ENCODE results near the gene LMCD1. TPM values are rescaled to one million over a fixed set of nuclear protein-coding genes. Genes with fewer than 3 reads are reported as not detected.

Gene LMCD1
- total and polyA plus RNA-seq, 2 of the 4 experiments (the other 2 are of a cell fraction), result 50.0 to 53.8 TPM

GRCh38 chr3:8460815-8461456 is 40.7 kb upstream of the LMCD1 start:
- H3K18ac ChIP-seq (ENCODE audit: low read depth, low read length), result peak overlapping the region; percentile 88; the same call in 1 of the 2 replicates
- H3K23ac ChIP-seq (ENCODE audit: low read depth, low read length), result peak overlapping the region; percentile 51; the same call in 1 of the 2 replicates
- no peaks in the 10 kb centered on the region for H3K36me3 ChIP-seq (ENCODE audit: control insufficient read depth, insufficient read depth, low read length)
- peak; percentile 72 for DNase-seq
- no TSS peak for BruUV-seq (replicated peaks)
- peak overlapping the region; percentile 90 for H2BK20ac ChIP-seq (ENCODE audit: low read depth, low read length)
- H3K9me1 ChIP-seq (ENCODE audit: insufficient read depth, low read length), result peaks cover 14% of the 10 kb centered on the region
- peak overlapping the region; percentile 48 for H3K14ac ChIP-seq (replicated peaks; ENCODE audit: low read depth, low read length)
- H3K27ac ChIP-seq (ENCODE audit: insufficient read depth, low read length), result peak overlapping the region; percentile 60; the same call in 1 of the 2 replicates
- no peak overlapping the region for H3K9ac ChIP-seq (ENCODE audit: low read depth, low read length)
- peak overlapping the region; percentile 80; the same call in 2 of the 3 replicates for H2BK15ac ChIP-seq (ENCODE audit: low read depth, low read length)
- H2AK9ac ChIP-seq (replicated peaks; ENCODE audit: low read depth, low read length, poor library complexity), result no peak overlapping the region
- no peaks in the 10 kb centered on the region; a peak in 1 of 4 replicates for H3K79me1 ChIP-seq (ENCODE audit: low read depth in 1 of 2, low read length in 2 of 2)
- peak overlapping the region; percentile 54 for H3K4ac ChIP-seq (ENCODE audit: low read depth, low read length)
- ChIA-PET POLR2A (ENCODE audit: unreplicated experiment) (no interaction called here), CTCF (no interaction called here)
- H2BK5ac ChIP-seq (ENCODE audit: low read depth, low read length, poor library complexity, severe bottlenecking), result peak overlapping the region; percentile 80
- no peak overlapping the region for H3K4me2 ChIP-seq (ENCODE audit: low read depth, low read length)
- no peak overlapping the region for H3K4me3 ChIP-seq (ENCODE audit: insufficient read depth, low read depth, low read length)
- intact Hi-C loops (cut with micrococcal nuclease), result no loop called here
- 0 out of 2 replicates have a peak overlapping the region, but pooled peaks have one; percentile 4 for H3K56ac ChIP-seq (ENCODE audit: extremely low read depth, insufficient read depth, low read length)
- WGBS, 2 experiments (ENCODE audit: extremely low coverage in 2 of 2, insufficient read length in 1 of 2), result no CpG with 5 or more reads among the region's 3 CpGs
- H4K91ac ChIP-seq (ENCODE audit: insufficient read depth, low read depth, low read length), result peak overlapping the region; percentile 79; the same call in 1 of the 2 replicates
- H2AFZ ChIP-seq (replicated peaks; ENCODE audit: low read length, poor library complexity), result no peak overlapping the region
- peak; percentile 60 for ATAC-seq (ENCODE audit: low read depth)
- no peaks in the 10 kb centered on the region for H3K27me3 ChIP-seq (ENCODE audit: control insufficient read depth, insufficient read depth, low read length)
- H4K20me1 ChIP-seq (ENCODE audit: insufficient read depth, low read length), result no peaks in the 10 kb centered on the region
- H2AK5ac ChIP-seq (ENCODE audit: low read depth, low read length), result peak overlapping the region; percentile 10; the same call in 1 of the 2 replicates
- peak overlapping the region; percentile 74 for H2BK120ac ChIP-seq (ENCODE audit: low read depth, low read length)
- in situ Hi-C loops (cut with MboI; ENCODE audit: low sequenced_read_pairs), result loop anchor here (25.0 kb wide), 1 partner anchor 876 kb away; no protein-coding TSS in a partner anchor
- dilution Hi-C loops (cut with HindIII; ENCODE audit: low sequenced_read_pairs, unreplicated experiment), result no loop called here
- peaks cover 24% of the 10 kb centered on the region for H3K4me1 ChIP-seq (ENCODE audit: control insufficient read depth, insufficient read depth, low read length)
- H4K5ac ChIP-seq (ENCODE audit: low read depth, low read length), result peak overlapping the region; percentile 91; the same call in 1 of the 2 replicates
- H3K9me3 ChIP-seq (ENCODE audit: control insufficient read depth, insufficient read depth, low read length), result no peaks in the 10 kb centered on the region
- peak overlapping the region in 1 of 2 experiments; percentile 53; a peak in 2 of 4 replicates for H4K8ac ChIP-seq (ENCODE audit: low read depth in 2 of 2, low read length in 2 of 2)
- TF ChIP-seq SMC3 (IDR thresholded peaks at IDR 0.05; ENCODE audit: low read depth, low read length) (no peak), POLR2A (IDR thresholded peaks at IDR 0.05; ENCODE audit: low read depth, low read length) (0 out of 2 replicates have a peak, but pooled peaks have one; percentile 27), NFE2L2 (IDR thresholded peaks at IDR 0.05; ENCODE audit: low read depth, low read length) (no peak), BHLHE40 (IDR thresholded peaks at IDR 0.05; ENCODE audit: low read depth, low read length) (peak; percentile 82), USF2 (IDR thresholded peaks at IDR 0.05; ENCODE audit: low read depth, low read length) (no peak), CEBPB (IDR thresholded peaks at IDR 0.05; ENCODE audit: low read depth, low read length) (peak; percentile 59; the same call in 1 of the 2 replicates), RCOR1 (IDR thresholded peaks at IDR 0.05; ENCODE audit: insufficient replicate concordance, low read length) (no peak), RFX5 (IDR thresholded peaks at IDR 0.05; ENCODE audit: low read depth, low read length) (no peak), MAZ (IDR thresholded peaks at IDR 0.05; ENCODE audit: borderline replicate concordance, low read depth, low read length) (no peak), MAFK (IDR thresholded peaks at IDR 0.05; ENCODE audit: low read depth, low read length) (no peak), FOS (IDR thresholded peaks at IDR 0.05; ENCODE audit: low read depth, low read length) (no peak), MXI1 (IDR thresholded peaks at IDR 0.05; ENCODE audit: borderline replicate concordance, low read depth, low read length) (no peak), RAD21 (IDR thresholded peaks at IDR 0.05; ENCODE audit: low read length) (no peak)
- TF ChIP-seq, protein P1, sequence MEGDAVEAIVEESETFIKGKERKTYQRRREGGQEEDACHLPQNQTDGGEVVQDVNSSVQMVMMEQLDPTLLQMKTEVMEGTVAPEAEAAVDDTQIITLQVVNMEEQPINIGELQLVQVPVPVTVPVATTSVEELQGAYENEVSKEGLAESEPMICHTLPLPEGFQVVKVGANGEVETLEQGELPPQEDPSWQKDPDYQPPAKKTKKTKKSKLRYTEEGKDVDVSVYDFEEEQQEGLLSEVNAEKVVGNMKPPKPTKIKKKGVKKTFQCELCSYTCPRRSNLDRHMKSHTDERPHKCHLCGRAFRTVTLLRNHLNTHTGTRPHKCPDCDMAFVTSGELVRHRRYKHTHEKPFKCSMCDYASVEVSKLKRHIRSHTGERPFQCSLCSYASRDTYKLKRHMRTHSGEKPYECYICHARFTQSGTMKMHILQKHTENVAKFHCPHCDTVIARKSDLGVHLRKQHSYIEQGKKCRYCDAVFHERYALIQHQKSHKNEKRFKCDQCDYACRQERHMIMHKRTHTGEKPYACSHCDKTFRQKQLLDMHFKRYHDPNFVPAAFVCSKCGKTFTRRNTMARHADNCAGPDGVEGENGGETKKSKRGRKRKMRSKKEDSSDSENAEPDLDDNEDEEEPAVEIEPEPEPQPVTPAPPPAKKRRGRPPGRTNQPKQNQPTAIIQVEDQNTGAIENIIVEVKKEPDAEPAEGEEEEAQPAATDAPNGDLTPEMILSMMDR (conservative IDR thresholded peaks at IDR 0.05; ENCODE audit: low read depth, low read length), result no peak

All from IMR-90 (cell line).